H1 (cell line): ENCODE measurements around the gene ZNF599. TPM values are rescaled to one million over a fixed set of nuclear protein-coding genes. Genes with fewer than 3 reads are reported as not detected.

ENCODE experiments used
- CTCF ChIA-PET: fragments of 300-600 bp; sonication (Branson Sonifier 250); formaldehyde crosslinking; loops from one replicate; lab custom pipeline; 2021; ENCODE audit not compliant: partially characterized antibody; lab: Charles Lee
- POLR2A ChIA-PET: fragments of 300-600 bp; sonication (Branson Sonifier 250); formaldehyde crosslinking; loops from one replicate; lab custom pipeline; 2021; ENCODE audit warnings: inconsistent platforms; ENCODE audit not compliant: partially characterized antibody; lab: Charles Lee
- DNase-seq, 2 experiments: peaks; one replicate each; pipeline versions ENCODE4 v3.0.0 to v3.0.0-alpha.2; 2010 to 2022; ENCODE audit warnings: low spot score in 2 of 2, low read depth in 1 of 2, mixed read lengths in 1 of 2
- FAIRE-seq: peaks from 2 replicates; lab custom pipeline; 2011; peaks lifted over from hg19 to GRCh38; lab: Jason Lieb, UNC
- H2AFZ ChIP-seq: 2 replicates; pipeline ENCODE4 v1.8.1; 2012; ENCODE audit warnings: low read length, inconsistent platforms
- H2AK5ac ChIP-seq: 2 replicates; pipeline ENCODE4 v1.6.1; 2013; ENCODE audit warnings: low read depth, low read length
- H2BK120ac ChIP-seq: replicated peaks from 2 replicates; pipeline ENCODE3; 2013; ENCODE audit warnings: low read depth, low read length, inconsistent platforms
- H2BK12ac ChIP-seq: 2 replicates; pipeline ENCODE4 v1.6.1; 2013; ENCODE audit warnings: low read depth, low read length
- H2BK15ac ChIP-seq: 2 replicates; pipeline ENCODE4 v1.6.1; 2013; ENCODE audit warnings: low read length
- H2BK20ac ChIP-seq: 2 replicates; pipeline ENCODE4 v1.6.1; 2013; ENCODE audit warnings: low read length
- H2BK5ac ChIP-seq: 2 replicates; pipeline ENCODE4 v1.6.1; 2013; ENCODE audit warnings: low read depth, low read length
- H3K14ac ChIP-seq: 2 replicates; pipeline ENCODE4 v1.6.1; 2013; ENCODE audit warnings: inconsistent platforms; ENCODE audit not compliant: insufficient read length
- H3K18ac ChIP-seq: 2 replicates; pipeline ENCODE4 v1.6.1; 2013; ENCODE audit warnings: low read length; ENCODE audit errors: extremely low read depth
- H3K23ac ChIP-seq: 2 replicates; pipeline ENCODE4 v1.6.1; 2013; ENCODE audit warnings: inconsistent platforms; ENCODE audit not compliant: insufficient read length
- H3K23me2 ChIP-seq: 2 replicates; pipeline ENCODE4 v1.6.1; 2013; ENCODE audit warnings: low read depth, low read length
- H3K27ac ChIP-seq: 2 replicates; pipeline ENCODE4 v1.6.1; 2011; ENCODE audit warnings: low read depth, low read length, inconsistent platforms
- H3K27me3 ChIP-seq, 4 experiments: replicated peaks in 1 of 4; 1 replicate in 1 of 4; 2 replicates in 3 of 4; pipeline versions ENCODE4 v1.6.1 to v1.8.1; 2011 to 2013; ENCODE audit warnings: low read length in 3 of 4, mild to moderate bottlenecking in 3 of 4, inconsistent platforms in 2 of 4, mixed read lengths in 2 of 4, moderate library complexity in 1 of 4; ENCODE audit not compliant: control insufficient read depth in 3 of 4, insufficient read depth in 3 of 4; ENCODE audit errors: extremely low read depth in 1 of 4
- H3K36me3 ChIP-seq, 4 experiments: 2 replicates each; pipeline versions ENCODE4 v1.6.1 to v1.8.1; 2011 to 2013; ENCODE audit warnings: mild to moderate bottlenecking in 4 of 4, low read length in 3 of 4, moderate library complexity in 2 of 4, control low read depth in 1 of 4, inconsistent platforms in 1 of 4; ENCODE audit not compliant: insufficient read depth in 4 of 4, control insufficient read depth in 2 of 4
- H3K4ac ChIP-seq: replicated peaks from 2 replicates; pipeline ENCODE3; 2013; ENCODE audit warnings: low read length, low read depth, mixed read lengths, inconsistent platforms; ENCODE audit not compliant: insufficient read length
- H3K4me1 ChIP-seq, 4 experiments: replicated peaks in 1 of 4; 1 replicate in 1 of 4; 2 replicates in 3 of 4; pipeline versions ENCODE4 v1.6.1 to v1.8.1; 2011 to 2013; ENCODE audit warnings: low read length in 3 of 4, inconsistent platforms in 2 of 4, mixed read lengths in 1 of 4; ENCODE audit not compliant: insufficient read depth in 4 of 4, control insufficient read depth in 3 of 4
- H3K4me2 ChIP-seq, 2 experiments: 2 replicates each; pipeline versions ENCODE4 v1.6.1 to v1.8.1; 2011 to 2013; ENCODE audit warnings: low read depth in 2 of 2, low read length in 2 of 2, control low read depth in 1 of 2, inconsistent platforms in 1 of 2, mild to moderate bottlenecking in 1 of 2; ENCODE audit not compliant: insufficient read depth in 1 of 2
- H3K4me3 ChIP-seq, 4 experiments: fragments of 200-600, 300-600 bp in 1 of 4; sonication (generic), shearing (Covaris generic), sonication (Bioruptor Twin) in 1 of 4; 2 replicates each; pipeline versions ENCODE4 v1.5.1 to v1.8.1; 2011 to 2016; ENCODE audit warnings: low read length in 4 of 4, low read depth in 3 of 4, control low read depth in 2 of 4, inconsistent platforms in 2 of 4, mild to moderate bottlenecking in 2 of 4, mixed read lengths in 1 of 4, moderate library complexity in 1 of 4; ENCODE audit not compliant: insufficient read depth in 2 of 4; ENCODE audit errors: extremely low read depth in 1 of 4
- H3K56ac ChIP-seq: replicated peaks from 2 replicates; pipeline ENCODE3; 2013; ENCODE audit warnings: low read depth, mild to moderate bottlenecking, mixed read lengths, low read length, inconsistent platforms; ENCODE audit not compliant: insufficient read length
- H3K79me1 ChIP-seq: 2 replicates; pipeline ENCODE4 v1.6.1; 2013; ENCODE audit warnings: low read depth, low read length, control low read depth
- H3K79me2 ChIP-seq, 2 experiments: 2 replicates each; pipeline versions ENCODE4 v1.6.1 to v1.8.1; 2012 to 2013; ENCODE audit warnings: low read length in 2 of 2, mild to moderate bottlenecking in 2 of 2, inconsistent platforms in 1 of 2; ENCODE audit not compliant: insufficient read depth in 2 of 2, control insufficient read depth in 1 of 2
- H3K9ac ChIP-seq, 4 experiments: replicated peaks in 1 of 4; 1 replicate in 1 of 4; 2 replicates in 3 of 4; pipeline versions ENCODE4 v1.6.1 to v1.8.1; 2011 to 2013; ENCODE audit warnings: low read depth in 3 of 4, low read length in 3 of 4, control low read depth in 2 of 4, mild to moderate bottlenecking in 2 of 4, moderate library complexity in 2 of 4, inconsistent platforms in 1 of 4; ENCODE audit errors: extremely low read depth in 1 of 4
- H3K9me3 ChIP-seq, 2 experiments: 2 replicates each; pipeline versions ENCODE4 v1.6.1 to v1.8.1; 2012 to 2013; ENCODE audit warnings: mild to moderate bottlenecking in 2 of 2, moderate library complexity in 2 of 2, control low read depth in 1 of 2, inconsistent platforms in 1 of 2, low read depth in 1 of 2, low read length in 1 of 2, mixed read lengths in 1 of 2; ENCODE audit not compliant: insufficient read depth in 2 of 2
- H4K20me1 ChIP-seq, 2 experiments: replicated peaks in 1 of 2; 2 replicates each; pipeline versions ENCODE3 to v1.8.1; 2011 to 2013; ENCODE audit warnings: inconsistent platforms in 2 of 2, low read length in 2 of 2, mild to moderate bottlenecking in 1 of 2; ENCODE audit not compliant: insufficient read depth in 2 of 2, control insufficient read depth in 1 of 2
- H4K5ac ChIP-seq: 2 replicates; pipeline ENCODE4 v1.6.1; 2013; ENCODE audit warnings: low read length, low read depth, mixed read lengths, inconsistent platforms; ENCODE audit not compliant: insufficient read length
- H4K8ac ChIP-seq: 2 replicates; pipeline ENCODE4 v1.8.0; 2013; ENCODE audit warnings: mild to moderate bottlenecking, moderate library complexity, low read length, inconsistent platforms; ENCODE audit not compliant: insufficient read depth; ENCODE audit errors: extremely low read depth
- H4K91ac ChIP-seq: replicated peaks from 2 replicates; pipeline ENCODE3; 2013; ENCODE audit warnings: low read length, mixed read lengths, inconsistent platforms; ENCODE audit not compliant: insufficient read length
- JUND ChIP-seq: IDR thresholded peaks from 2 replicates; pipeline ENCODE4 v1.6.1; 2011; ENCODE audit warnings: mild to moderate bottlenecking, improper control_type of control experiment, low read length
- MAFK ChIP-seq: IDR thresholded peaks from 2 replicates; pipeline ENCODE4 v1.6.1; 2012; ENCODE audit warnings: low read depth, mild to moderate bottlenecking, improper control_type of control experiment, low read length
- RNF2 ChIP-seq: fragments of 200-900, 300-1000 bp; sonication (generic); IDR thresholded peaks from 2 replicates; pipeline ENCODE4 v1.7.1; 2016; ENCODE audit warnings: borderline replicate concordance, low read depth, mild to moderate bottlenecking, antibody characterized with exemption, low read length; ENCODE audit not compliant: poor library complexity, severe bottlenecking; ENCODE audit errors: missing control alignments
- ZNF274 ChIP-seq: IDR thresholded peaks from 2 replicates; pipeline ENCODE4 v1.7.0; 2012; ENCODE audit warnings: low read length, borderline replicate concordance; ENCODE audit errors: extremely low read depth
- WGBS, 2 experiments: shearing (Covaris generic) in 1 of 2; methylation state at CpG; one replicate each; pipeline versions ENCODE4 v1.1.6 to v1.1.7; 2013 to 2015; ENCODE audit warnings: low lambda C conversion rate in 2 of 2, mixed read lengths in 2 of 2, inconsistent platforms in 1 of 2, low coverage in 1 of 2, missing lambda C conversion rate in 1 of 2; ENCODE audit not compliant: insufficient replicate concordance in 2 of 2, insufficient coverage in 1 of 2, insufficient read length in 1 of 2; ENCODE audit errors: extremely low coverage in 1 of 2, missing lambda C conversion rate in 1 of 2; 5-methylcytosine and 5-hydroxymethylcytosine counted together
- polyA plus RNA-seq, 7 experiments: library from polyadenylated mRNA; depleted of rRNA in 3 of 7; stranded (reverse) in 5 of 7; unstranded in 2 of 7; fragments of >200 nt in 5 of 7; fragments of 200-250 nt in 2 of 7; gene quantifications; 1 replicate in 5 of 7; 2 replicates in 1 of 7; 4 replicates in 1 of 7; pipeline versions ENCODE4 v1.2.1 to v1.2.3, GENCODE V29; 2011 to 2013; ENCODE audit warnings: missing spikeins in 2 of 7, mixed read lengths in 2 of 7
- total RNA-seq: library from RNA; stranded (reverse); fragmentation: NEBNext Ultra II Directional; extraction: Animal tissue kit (Norgen Biotek cat#: 25700); gene quantifications from 2 replicates; pipeline ENCODE4 v1.2.1, GENCODE V29; 2021

ZNF599 gene
- total and polyA plus RNA-seq, 2 of the 8 experiments (the other 6 are each of a cell fraction or from before 2014, with no cell fraction given): 4.8 to 5.4 TPM

- DNase-seq (peak in 1 of 2 experiments; percentile 10), FAIRE-seq (no peak)
- no peak overlapping the region for H2AFZ ChIP-seq
- no peaks in the 10 kb centered on the region for H3K4me1 ChIP-seq
- no peak overlapping the region for H3K4me3 ChIP-seq
- H3K27ac ChIP-seq: no peak overlapping the region
- no peak overlapping the region for H4K5ac ChIP-seq
- no peak overlapping the region for H3K4ac ChIP-seq
- CTCF ChIA-PET: no interaction called here
- H4K91ac ChIP-seq: no peak overlapping the region
- 90% methylated on average over 11 of the region's 11 CpGs; no CpG with 5 or more reads in 1 of the 2 experiments for WGBS, 2 experiments
- H4K8ac ChIP-seq: no peak overlapping the region
- H2AK5ac ChIP-seq: no peak overlapping the region
- no peak overlapping the region for H3K56ac ChIP-seq
- peaks cover 58 to 81% of the 10 kb centered on the region in 2 experiments for H3K9me3 ChIP-seq
- no peak overlapping the region for H3K18ac ChIP-seq
- no peak overlapping the region for H2BK120ac ChIP-seq
- H3K27me3 ChIP-seq: no peaks in the 10 kb centered on the region
- H2BK20ac ChIP-seq: no peak overlapping the region
- H3K79me1 ChIP-seq: no peaks in the 10 kb centered on the region
- H3K14ac ChIP-seq: no peak overlapping the region
- peaks cover 0 to 7% (median 0%) of the 10 kb centered on the region in 4 experiments; a peak in 3 of 8 replicates for H3K36me3 ChIP-seq
- H2BK15ac ChIP-seq: no peak overlapping the region
- no peak overlapping the region for H2BK5ac ChIP-seq
- TF ChIP-seq MAFK (no peak), JUND (no peak), RNF2 (no peak), ZNF274 (peak; percentile 94)
- POLR2A ChIA-PET: no interaction called here
- no peak overlapping the region for H3K9ac ChIP-seq
- H4K20me1 ChIP-seq: no peaks in the 10 kb centered on the region
- no peak overlapping the region for H3K4me2 ChIP-seq
- H3K23ac ChIP-seq: no peak overlapping the region
- H2BK12ac ChIP-seq: no peak overlapping the region
- no peaks in the 10 kb centered on the region for H3K23me2 ChIP-seq
- H3K79me2 ChIP-seq: no peaks in the 10 kb centered on the region
Measured at GRCh38 chr19:34759218-34759917, 13.6 kb downstream of the ZNF599 start.
